ENCODE data around the gene C1GALT1. TPM values are rescaled to one million over a fixed set of nuclear protein-coding genes. Genes with fewer than 3 reads are reported as not detected.
"Not testable (repeated sequence)": the region's sequence is repeated elsewhere in the genome, so short reads cannot be mapped to it uniquely, and the experiment has no call there.

The C1GALT1 gene
- 10 to 100 TPM; 26.8 to 45.9 (median 29.4) TPM for total RNA-seq

DNA sequence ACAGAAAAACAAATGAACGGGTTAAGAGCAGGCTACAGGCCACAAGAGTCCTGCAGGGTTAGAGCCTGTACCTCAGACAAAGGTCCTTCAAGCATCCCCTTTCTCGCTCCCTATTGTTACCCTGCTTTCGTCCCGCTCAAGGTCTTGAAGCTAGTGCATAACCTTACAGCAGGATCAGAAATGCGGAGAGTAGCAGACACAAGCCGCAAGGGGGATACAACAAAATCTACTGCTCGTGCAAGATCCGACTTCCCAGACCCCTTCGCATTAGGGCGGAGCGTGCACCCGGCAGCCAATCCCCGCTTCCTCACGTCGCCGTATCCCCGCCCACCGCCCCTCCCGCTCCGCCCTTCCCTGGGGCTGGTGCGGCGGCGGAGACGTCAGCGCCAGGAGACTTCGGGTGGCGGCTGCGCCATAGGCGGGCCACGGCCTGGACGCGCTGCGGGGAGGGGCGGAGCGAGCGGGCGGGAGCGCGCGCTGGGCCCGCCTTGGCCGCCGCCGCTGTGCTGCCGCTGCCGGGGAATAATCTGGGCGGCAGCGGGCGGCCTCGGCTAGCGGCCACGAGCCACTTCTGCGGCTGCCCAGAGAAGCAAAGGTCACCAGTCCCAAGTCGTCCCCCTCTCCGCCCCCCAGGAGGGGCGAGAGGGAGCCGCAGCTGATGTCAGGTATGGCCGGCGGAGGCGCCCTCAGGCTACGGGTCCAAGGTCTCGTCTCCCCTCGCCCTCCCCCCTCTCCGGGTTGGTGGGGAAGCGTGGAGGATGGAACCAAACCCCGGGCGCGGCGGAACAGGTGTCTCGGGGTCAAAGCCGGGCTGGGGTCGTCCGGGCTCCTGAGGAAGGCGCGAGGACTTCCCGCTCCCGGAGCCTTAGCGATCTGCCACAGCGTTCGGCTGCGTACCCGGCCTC is at the start of gene C1GALT1:
Gene C1GALT1 (plus strand): TSS at position 389 of the 905 bp plus-strand sequence. CDS start 51,776 bp downstream, outside the sequence.
- DNase-seq (ENCODE audit: low spot score in 2 of 2): peak; percentile 95 to 99
- intact Hi-C loops (cut with DNase I; ENCODE audit: low total_unique reads): no loop called here
- peak in 1 of 2 donors; percentile 32 for TF ChIP-seq POLR2A (IDR thresholded peaks at IDR 0.05)
- TF ChIP-seq, protein P1, sequence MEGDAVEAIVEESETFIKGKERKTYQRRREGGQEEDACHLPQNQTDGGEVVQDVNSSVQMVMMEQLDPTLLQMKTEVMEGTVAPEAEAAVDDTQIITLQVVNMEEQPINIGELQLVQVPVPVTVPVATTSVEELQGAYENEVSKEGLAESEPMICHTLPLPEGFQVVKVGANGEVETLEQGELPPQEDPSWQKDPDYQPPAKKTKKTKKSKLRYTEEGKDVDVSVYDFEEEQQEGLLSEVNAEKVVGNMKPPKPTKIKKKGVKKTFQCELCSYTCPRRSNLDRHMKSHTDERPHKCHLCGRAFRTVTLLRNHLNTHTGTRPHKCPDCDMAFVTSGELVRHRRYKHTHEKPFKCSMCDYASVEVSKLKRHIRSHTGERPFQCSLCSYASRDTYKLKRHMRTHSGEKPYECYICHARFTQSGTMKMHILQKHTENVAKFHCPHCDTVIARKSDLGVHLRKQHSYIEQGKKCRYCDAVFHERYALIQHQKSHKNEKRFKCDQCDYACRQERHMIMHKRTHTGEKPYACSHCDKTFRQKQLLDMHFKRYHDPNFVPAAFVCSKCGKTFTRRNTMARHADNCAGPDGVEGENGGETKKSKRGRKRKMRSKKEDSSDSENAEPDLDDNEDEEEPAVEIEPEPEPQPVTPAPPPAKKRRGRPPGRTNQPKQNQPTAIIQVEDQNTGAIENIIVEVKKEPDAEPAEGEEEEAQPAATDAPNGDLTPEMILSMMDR (IDR thresholded peaks at IDR 0.05): peak in 1 of 3 donors; percentile 44
- 0% methylated on average over 28 to 47 of the region's 82 CpGs for WGBS, 2 donors
- H3K4me3 ChIP-seq (ENCODE audit: low read depth, poor library complexity, severe bottlenecking): peak within 1 kb of the TSS; percentile 71

GRCh38 chr7:7134046-7134445 is 48.3 kb upstream of the C1GALT1 start:
- intact Hi-C loops (cut with DNase I; ENCODE audit: low total_unique reads): no loop called here
- WGBS, 2 donors: 48 to 52% methylated on average over 2 of the region's 2 CpGs
- DNase-seq (ENCODE audit: low spot score in 2 of 2): no peak
- TF ChIP-seq, protein P1 (IDR thresholded peaks at IDR 0.05): no peak
- no peak for TF ChIP-seq POLR2A (IDR thresholded peaks at IDR 0.05)
- no peak overlapping the region for H3K4me3 ChIP-seq (ENCODE audit: low read depth, poor library complexity, severe bottlenecking)

- WGBS, 2 donors: 86 to 97% methylated on average over 1 of the region's 1 CpG
- no peak overlapping the region for H3K4me3 ChIP-seq (ENCODE audit: low read depth, poor library complexity, severe bottlenecking)
- TF ChIP-seq POLR2A (IDR thresholded peaks at IDR 0.05): no peak
- TF ChIP-seq, protein P1 (IDR thresholded peaks at IDR 0.05): no peak
- no peak for DNase-seq (ENCODE audit: low spot score in 2 of 2)
- intact Hi-C loops (cut with DNase I; ENCODE audit: low total_unique reads): no loop called here
Observed at GRCh38 chr7:7135074-7135473, 47.3 kb upstream of the C1GALT1 start.

DNA sequence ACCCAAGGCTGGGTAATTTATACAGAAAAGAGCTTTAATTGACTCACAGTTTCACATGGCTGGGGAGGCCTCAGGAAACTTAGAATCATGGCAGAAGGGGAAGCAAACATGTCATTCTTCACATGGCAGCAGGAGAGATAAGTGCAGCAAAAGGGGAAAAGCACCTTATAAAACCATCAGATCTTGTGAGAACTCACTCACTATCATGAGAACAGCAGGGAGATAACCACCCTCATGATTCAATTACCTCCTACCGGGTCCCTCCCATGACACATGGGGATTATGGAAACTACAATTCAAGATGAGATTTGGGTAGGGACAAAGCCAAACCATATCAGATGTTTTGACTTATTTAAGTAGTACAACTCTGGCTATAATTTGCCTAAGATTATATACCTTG is 46.4 kb upstream of the C1GALT1 start:
- H3K4me3 ChIP-seq (ENCODE audit: low read depth, poor library complexity, severe bottlenecking); intact Hi-C loops (cut with DNase I; ENCODE audit: low total_unique reads): not testable (repeated sequence)
- 65 to 68% methylated on average over 1 of the region's 1 CpG for WGBS, 2 donors

GRCh38 chr7:7136466-7137381 is 45.6 kb upstream of the C1GALT1 start:
- DNase-seq (ENCODE audit: low spot score in 2 of 2): no peak
- intact Hi-C loops (cut with DNase I; ENCODE audit: low total_unique reads): no loop called here
- 52 to 56% methylated on average over 6 of the region's 6 CpGs for WGBS, 2 donors
- no peak overlapping the region for H3K4me3 ChIP-seq (ENCODE audit: low read depth, poor library complexity, severe bottlenecking)
- TF ChIP-seq POLR2A (IDR thresholded peaks at IDR 0.05): no peak
- TF ChIP-seq, protein P1 (IDR thresholded peaks at IDR 0.05): no peak

More for the DNA sequence above, 46.4 kb upstream of the C1GALT1 start:
- not testable (repeated sequence) for DNase-seq (ENCODE audit: low spot score in 2 of 2)

- no peak for DNase-seq (ENCODE audit: low spot score in 2 of 2)
- intact Hi-C loops (cut with DNase I; ENCODE audit: low total_unique reads): no loop called here
- 86 to 93% methylated on average over 8 of the region's 8 CpGs for WGBS, 2 donors
- no peak for TF ChIP-seq POLR2A (IDR thresholded peaks at IDR 0.05)
- TF ChIP-seq, protein P1 (IDR thresholded peaks at IDR 0.05): no peak
- no peak overlapping the region for H3K4me3 ChIP-seq (ENCODE audit: low read depth, poor library complexity, severe bottlenecking)
Observed at GRCh38 chr7:7138897-7139296, 43.4 kb upstream of the C1GALT1 start.

DNA sequence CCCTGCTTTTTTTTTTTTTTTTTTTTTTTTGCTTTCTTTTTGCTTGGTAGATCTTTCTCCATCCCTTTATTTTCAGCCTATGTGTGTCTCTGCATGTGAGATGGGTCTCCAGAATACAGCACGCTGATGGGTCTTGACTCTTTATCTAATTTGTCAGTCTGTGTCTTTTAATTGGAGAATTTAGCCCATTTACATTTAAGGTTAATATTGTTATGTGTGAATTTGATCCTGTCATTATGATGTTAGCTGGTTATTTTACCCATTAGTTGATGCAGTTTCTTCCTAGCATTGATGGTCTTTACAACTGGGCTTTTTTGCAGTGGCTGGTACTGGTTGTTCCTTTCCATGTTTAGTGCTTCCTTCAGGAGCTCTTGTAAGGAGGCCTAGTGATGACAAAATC is 38.9 kb upstream of the C1GALT1 start:
- 100% methylated on average over 1 of the region's 1 CpG for WGBS, 2 donors
- H3K4me3 ChIP-seq (ENCODE audit: low read depth, poor library complexity, severe bottlenecking); intact Hi-C loops (cut with DNase I; ENCODE audit: low total_unique reads); DNase-seq (ENCODE audit: low spot score in 2 of 2): not testable (repeated sequence)

- H3K4me3 ChIP-seq (ENCODE audit: low read depth, poor library complexity, severe bottlenecking); DNase-seq (ENCODE audit: low spot score in 2 of 2); intact Hi-C loops (cut with DNase I; ENCODE audit: low total_unique reads): not testable (repeated sequence)
- WGBS, 2 donors: 93 to 94% methylated on average over 4 of the region's 4 CpGs
Observed at GRCh38 chr7:7145151-7145550, 37.2 kb upstream of the C1GALT1 start.

Measured in lower leg skin (tissue), 4 donors.